Common myeloid progenitor, CD34-positive (primary cell): ENCODE results near the gene FCHO2.
"Not testable (repeated sequence)": the region's sequence is repeated elsewhere in the genome, so short reads cannot be mapped to it uniquely, and the experiment has no call there.

Experiments used
- CTCF ChIA-PET: fragments of 350-600 bp; sonication (Branson Sonifier 250); formaldehyde crosslinking; loops from one replicate; lab custom pipeline; 2021; ENCODE audit warnings: antibody characterized with exemption; lab: Charles Lee
- POLR2A ChIA-PET: fragments of 350-600 bp; sonication (Branson Sonifier 250); formaldehyde crosslinking; loops from one replicate; lab custom pipeline; 2021; ENCODE audit warnings: antibody characterized with exemption; lab: Charles Lee
- DNase-seq, 3 donors: peaks; one replicate each; pipeline versions ENCODE4 v3.0.0 to v3.0.0-alpha.2; 2013
- H3K27ac ChIP-seq, 2 experiments: 1 replicate in 1 of 2; 2 replicates in 1 of 2; pipeline ENCODE4 v1.7.0; 2013; ENCODE audit warnings: inconsistent platforms in 2 of 2, low read length in 2 of 2, mild to moderate bottlenecking in 2 of 2, low read depth in 1 of 2, moderate library complexity in 1 of 2; ENCODE audit not compliant: severe bottlenecking in 2 of 2, insufficient read depth in 1 of 2, poor library complexity in 1 of 2
- H3K27me3 ChIP-seq, 5 experiments: replicated peaks in 2 of 5; 1 replicate in 3 of 5; 2 replicates in 2 of 5; pipeline versions ENCODE4 v1.6.1 to v1.7.0; 2013; ENCODE audit warnings: low read length in 4 of 5, mild to moderate bottlenecking in 2 of 5, moderate library complexity in 2 of 5, inconsistent platforms in 1 of 5; ENCODE audit not compliant: insufficient read depth in 5 of 5, control insufficient read depth in 4 of 5
- H3K36me3 ChIP-seq, 4 experiments: 1 replicate in 2 of 4; 2 replicates in 2 of 4; pipeline versions ENCODE4 v1.6.1 to v1.7.0; 2013; ENCODE audit warnings: low read length in 3 of 4, control low read depth in 1 of 4, mild to moderate bottlenecking in 1 of 4; ENCODE audit not compliant: control insufficient read depth in 4 of 4, insufficient read depth in 4 of 4
- H3K4me1 ChIP-seq, 4 experiments: 1 replicate in 3 of 4; 2 replicates in 1 of 4; pipeline versions ENCODE4 v1.6.1 to v1.7.1; 2013; ENCODE audit warnings: low read length in 3 of 4, mild to moderate bottlenecking in 3 of 4, control low read depth in 1 of 4, inconsistent platforms in 1 of 4, moderate library complexity in 1 of 4; ENCODE audit not compliant: control insufficient read depth in 4 of 4, insufficient read depth in 4 of 4; ENCODE audit errors: control extremely low read depth in 1 of 4
- H3K4me3 ChIP-seq, 7 experiments: 1 replicate in 4 of 7; 2 replicates in 3 of 7; pipeline versions ENCODE4 v1.5.1 to v1.7.0; 2013; ENCODE audit warnings: mild to moderate bottlenecking in 7 of 7, low read length in 6 of 7, moderate library complexity in 6 of 7, inconsistent platforms in 2 of 7, low read depth in 2 of 7, control low read depth in 1 of 7; ENCODE audit not compliant: insufficient read depth in 4 of 7, control insufficient read depth in 1 of 7; ENCODE audit errors: extremely low read depth in 1 of 7
- H3K9me3 ChIP-seq, 5 experiments: 1 replicate in 4 of 5; 2 replicates in 1 of 5; pipeline versions ENCODE4 v1.6.1 to v1.7.1; 2013; ENCODE audit warnings: low read length in 4 of 5, mild to moderate bottlenecking in 2 of 5, inconsistent platforms in 1 of 5, low read depth in 1 of 5, moderate library complexity in 1 of 5; ENCODE audit not compliant: control insufficient read depth in 4 of 5, insufficient read depth in 2 of 5; ENCODE audit errors: control extremely low read depth in 1 of 5
- WGBS: methylation state at CpG from one replicate; pipeline ENCODE4 v1.1.5; 2013; ENCODE audit not compliant: insufficient coverage; 5-methylcytosine and 5-hydroxymethylcytosine counted together

The FCHO2 gene

DNA sequence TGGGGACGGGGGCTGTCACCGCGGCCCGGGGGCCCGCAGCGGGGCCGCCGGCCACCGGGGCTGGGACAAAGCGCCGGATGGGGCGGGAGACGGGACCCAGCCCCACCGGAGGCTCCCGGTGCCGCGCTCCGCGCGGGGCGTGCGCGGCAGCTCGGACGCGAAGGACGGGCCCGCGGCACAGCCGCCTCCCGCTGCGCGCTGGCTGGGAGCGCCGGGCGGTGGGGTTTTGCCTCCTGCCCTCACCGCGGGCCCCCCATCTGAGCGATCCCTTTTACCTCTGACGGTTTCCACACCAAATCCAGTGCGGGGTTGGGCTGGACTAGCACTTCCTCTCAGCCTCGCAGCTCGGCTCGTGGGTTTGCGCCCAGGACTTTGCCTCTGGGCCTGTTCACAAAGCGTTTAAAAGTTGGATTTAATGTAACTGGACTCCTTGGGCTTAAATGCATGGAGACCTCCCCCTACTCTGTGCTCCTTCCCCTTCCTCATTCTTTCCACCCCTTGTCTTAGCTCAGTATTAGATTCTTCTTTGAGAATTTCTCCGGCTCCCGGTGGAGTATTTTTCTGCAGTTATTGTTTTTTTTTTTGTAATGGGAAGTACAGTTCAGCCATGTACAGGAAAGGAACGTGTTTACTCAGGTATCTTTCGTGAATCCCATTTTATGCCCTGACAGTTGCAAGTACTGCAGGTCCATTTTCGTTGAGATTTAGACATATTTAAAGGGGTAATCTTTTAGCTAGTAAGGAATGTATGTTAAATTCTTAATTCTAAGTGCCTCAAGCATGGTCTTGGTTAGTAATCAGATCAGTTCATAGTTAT lies 691 bp downstream of the FCHO2 start:
- Histone ChIP-seq H3K4me1 (peaks cover 8 to 18% (median 9%) of the 10 kb centered on the region in 4 experiments), H3K4me3 (peak overlapping the region; percentile 77 to 94 (median 86)), H3K36me3 (no peaks in the 10 kb centered on the region), H3K27ac (peak overlapping the region; percentile 40 to 73), H3K27me3 (peaks cover 0 to 9% (median 0%) of the 10 kb centered on the region in 5 experiments), H3K9me3 (peaks cover 0 to 5% (median 0%) of the 10 kb centered on the region in 5 experiments)
- ChIA-PET CTCF (interaction anchor here (0.8 to 1.7 kb wide), 5 partner anchors 9 to 1910 kb away, joined by 3 to 6 read pairs (median 4); no protein-coding TSS in a partner anchor), POLR2A (interaction anchor here (0.5 kb wide), 1 partner anchor 635 kb away, joined by 3 read pairs; no protein-coding TSS in a partner anchor)
- DNase-seq = peak; percentile 37 to 78 (median 74)
- WGBS = under 1% methylated on average over 36 of the region's 51 CpGs

GRCh38 chr5:72957337-72957736 lies 1.5 kb downstream of the FCHO2 start:
- peak overlapping the region in 1 of 2 experiments; percentile 73 for H3K27ac ChIP-seq
- DNase-seq = no peak
- H3K36me3 ChIP-seq = no peaks in the 10 kb centered on the region
- peak overlapping the region in 5 of 7 experiments; percentile 78 to 94 (median 88) for H3K4me3 ChIP-seq
- H3K4me1 ChIP-seq = peaks cover 8 to 18% (median 9%) of the 10 kb centered on the region in 4 experiments
- WGBS = no CpG with 5 or more reads among the region's 1 CpG
- POLR2A ChIA-PET = no interaction called here
- H3K9me3 ChIP-seq = peaks cover 0 to 5% (median 0%) of the 10 kb centered on the region in 5 experiments
- peaks cover 0 to 9% (median 0%) of the 10 kb centered on the region in 5 experiments for H3K27me3 ChIP-seq
- CTCF ChIA-PET = interaction anchor here (0.8 kb wide), 1 partner anchor 259 kb away, joined by 4 read pairs; no protein-coding TSS in a partner anchor

DNA sequence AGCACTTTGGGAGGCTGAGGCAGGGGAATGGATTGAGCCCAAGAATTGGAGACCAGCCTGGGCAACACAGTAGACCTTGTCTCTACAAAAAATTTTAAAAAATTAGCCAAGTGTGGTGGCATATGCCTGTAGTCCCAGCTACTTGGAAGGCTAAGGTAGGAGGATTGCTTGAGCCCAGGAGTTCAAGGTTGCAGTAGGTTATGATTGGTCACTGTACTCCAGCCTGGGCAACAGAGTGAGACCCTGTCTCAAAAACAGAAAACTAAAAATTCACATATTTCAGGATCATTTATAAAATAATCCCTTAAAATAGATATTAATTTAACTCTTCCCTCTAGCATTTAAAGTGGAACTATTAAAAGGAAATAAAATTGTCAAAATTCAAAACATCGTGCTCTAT lies 3.4 kb downstream of the FCHO2 start:
- no peak overlapping the region for H3K4me3 ChIP-seq
- POLR2A ChIA-PET = no interaction called here
- H3K36me3 ChIP-seq = no peaks in the 10 kb centered on the region
- H3K4me1 ChIP-seq = peaks cover 8 to 18% (median 9%) of the 10 kb centered on the region in 4 experiments
- H3K27me3 ChIP-seq = peaks cover 0 to 6% (median 0%) of the 10 kb centered on the region in 5 experiments
- H3K9me3 ChIP-seq = peaks cover 0 to 5% (median 0%) of the 10 kb centered on the region in 5 experiments
- CTCF ChIA-PET = no interaction called here
- WGBS = no CpG with 5 or more reads among the region's 1 CpG
- no peak for DNase-seq
- H3K27ac ChIP-seq = no peak overlapping the region

DNA sequence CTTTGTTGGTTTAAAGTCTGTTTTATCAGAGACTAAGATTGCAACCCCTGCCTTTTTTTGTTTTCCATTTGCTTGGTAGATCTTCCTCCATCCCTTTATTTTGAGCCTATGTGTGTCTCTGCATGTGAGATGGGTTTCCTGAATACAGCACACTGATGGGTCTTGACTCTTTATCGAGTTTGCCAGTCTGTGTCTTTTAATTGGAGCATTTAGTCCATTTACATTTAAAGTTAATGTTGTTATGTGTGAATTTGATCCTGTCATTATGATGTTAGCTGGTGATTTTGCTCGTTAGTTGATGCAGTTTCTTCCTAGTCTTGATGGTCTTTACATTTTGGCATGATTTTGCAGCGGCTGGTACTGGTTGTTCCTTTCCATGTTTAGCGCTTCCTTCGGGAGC lies 18.6 kb downstream of the FCHO2 start:
- no CpG with 5 or more reads among the region's 5 CpGs for WGBS
- DNase-seq, H3K4me3 ChIP-seq, H3K27ac ChIP-seq, H3K27me3 ChIP-seq, CTCF ChIA-PET, H3K4me1 ChIP-seq, POLR2A ChIA-PET: not testable (repeated sequence)
- Histone ChIP-seq H3K36me3 (peaks cover 0 to 21% (median 3%) of the 10 kb centered on the region in 4 experiments), H3K9me3 (peaks cover 0 to 12% (median 4%) of the 10 kb centered on the region in 5 experiments)

- H3K27ac ChIP-seq, H3K4me3 ChIP-seq, CTCF ChIA-PET, POLR2A ChIA-PET, H3K4me1 ChIP-seq, H3K27me3 ChIP-seq, DNase-seq: not testable (repeated sequence)
- WGBS = 50% methylated on average over 1 of the region's 1 CpG
- Histone ChIP-seq H3K9me3 (peaks cover 0 to 13% (median 4%) of the 10 kb centered on the region in 5 experiments), H3K36me3 (peaks cover 0 to 14% (median 3%) of the 10 kb centered on the region in 4 experiments)
Observed at GRCh38 chr5:72976810-72977209, 21.0 kb downstream of the FCHO2 start.

DNA sequence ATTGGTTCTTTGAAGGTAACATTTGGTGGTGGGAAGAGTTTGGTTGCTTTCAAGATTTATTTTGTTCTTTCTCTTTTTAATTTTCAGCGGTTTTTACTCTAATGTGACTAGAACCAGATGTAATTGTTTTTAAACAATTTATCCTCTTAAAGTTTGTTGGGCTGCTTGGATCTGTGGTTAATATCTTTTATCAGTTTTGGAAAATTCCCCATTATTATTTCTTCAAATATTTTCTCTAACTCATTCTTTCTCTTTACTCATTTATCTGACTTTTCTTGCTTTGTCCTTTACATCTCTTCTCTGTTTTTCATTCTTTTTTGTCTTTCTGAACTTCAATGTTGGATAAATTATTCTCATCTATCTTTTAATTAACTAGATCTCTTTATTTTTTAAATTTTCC lies 29.9 kb downstream of the FCHO2 start:
- no CpG with 5 or more reads among the region's 1 CpG for WGBS
- POLR2A ChIA-PET = no interaction called here

GRCh38 chr5:72988769-72989168 lies 32.9 kb downstream of the FCHO2 start:
- H3K36me3 ChIP-seq = peaks cover 0 to 14% (median 3%) of the 10 kb centered on the region in 4 experiments
- no peak overlapping the region for H3K27ac ChIP-seq
- ChIA-PET CTCF (no interaction called here), POLR2A (no interaction called here)
- no peaks in the 10 kb centered on the region for H3K27me3 ChIP-seq
- peaks cover 0 to 4% (median 1%) of the 10 kb centered on the region in 4 experiments for H3K4me1 ChIP-seq
- H3K4me3 ChIP-seq = no peak overlapping the region
- 60% methylated on average over 1 of the region's 1 CpG for WGBS
- DNase-seq = peak; percentile 23 to 77 (median 55)
- H3K9me3 ChIP-seq = no peaks in the 10 kb centered on the region

More for the DNA sequence above, 29.9 kb downstream of the FCHO2 start:
- H3K36me3 ChIP-seq = peaks cover 0 to 4% (median 0%) of the 10 kb centered on the region in 4 experiments
- H3K9me3 ChIP-seq = peaks cover 0 to 4% (median 0%) of the 10 kb centered on the region in 5 experiments
- no peaks in the 10 kb centered on the region for H3K27me3 ChIP-seq
- CTCF ChIA-PET = no interaction called here
- H3K4me1 ChIP-seq = peaks cover 0 to 2% (median 0%) of the 10 kb centered on the region in 4 experiments
- no peak overlapping the region for H3K4me3 ChIP-seq
- DNase-seq = no peak
- no peak overlapping the region for H3K27ac ChIP-seq
